IPS-20b (cell line): ENCODE measurements around the gene CCDC38.

Source experiments
- H3K27ac ChIP-seq: one replicate; pipeline ENCODE4 v1.5.1; 2013; ENCODE audit warnings: low read length
- H3K27me3 ChIP-seq: 2 replicates; pipeline ENCODE4 v1.6.1; 2013; ENCODE audit warnings: mild to moderate bottlenecking, low read length, inconsistent platforms; ENCODE audit not compliant: insufficient read depth
- H3K36me3 ChIP-seq: 2 replicates; pipeline ENCODE4 v1.6.1; 2013; ENCODE audit warnings: low read depth, mild to moderate bottlenecking, inconsistent platforms, low read length, moderate library complexity; ENCODE audit not compliant: insufficient read depth
- H3K4me1 ChIP-seq: 2 replicates; pipeline ENCODE4 v1.6.1; 2013; ENCODE audit warnings: mild to moderate bottlenecking, control low read depth, inconsistent platforms, low read length, moderate library complexity; ENCODE audit not compliant: insufficient read depth
- H3K4me3 ChIP-seq: 2 replicates; pipeline ENCODE4 v1.5.1; 2013; ENCODE audit warnings: mild to moderate bottlenecking, low read length, inconsistent platforms
- H3K9ac ChIP-seq: 2 replicates; pipeline ENCODE4 v1.6.1; 2013; ENCODE audit warnings: low read depth, mild to moderate bottlenecking, inconsistent platforms, low read length, moderate library complexity
- H3K9me3 ChIP-seq: 2 replicates; pipeline ENCODE4 v1.6.1; 2013; ENCODE audit warnings: mild to moderate bottlenecking, low read depth, low read length, inconsistent platforms; ENCODE audit not compliant: insufficient read depth

Gene CCDC38

GRCh38 chr12:95820096-95820703 is 122.2 kb downstream of the CCDC38 start:
- no peaks in the 10 kb centered on the region for H3K4me1 ChIP-seq
- no peaks in the 10 kb centered on the region for H3K9me3 ChIP-seq
- no peak overlapping the region for H3K9ac ChIP-seq
- H3K4me3 ChIP-seq: no peak overlapping the region
- H3K27me3 ChIP-seq: no peaks in the 10 kb centered on the region
- H3K36me3 ChIP-seq: no peaks in the 10 kb centered on the region
- no peak overlapping the region for H3K27ac ChIP-seq
